H1 (cell line): Measurements from ENCODE around the gene GALNTL6. TPM values are rescaled to one million over a fixed set of nuclear protein-coding genes. Genes with fewer than 3 reads are reported as not detected.

Experiments
- CBX5 ChIP-seq: fragments of 300-800, 300-1000 bp; sonication (generic); IDR thresholded peaks from 2 replicates; pipeline ENCODE4 v1.7.1; 2016; ENCODE audit warnings: antibody characterized with exemption, low read length, low read depth
- RNF2 ChIP-seq: fragments of 200-900, 300-1000 bp; sonication (generic); IDR thresholded peaks from 2 replicates; pipeline ENCODE4 v1.7.1; 2016; ENCODE audit warnings: borderline replicate concordance, low read depth, mild to moderate bottlenecking, antibody characterized with exemption, low read length; ENCODE audit not compliant: poor library complexity, severe bottlenecking; ENCODE audit errors: missing control alignments
- polyA plus RNA-seq, 7 experiments: library from polyadenylated mRNA; depleted of rRNA in 3 of 7; stranded (reverse) in 5 of 7; unstranded in 2 of 7; fragments of >200 nt in 5 of 7; fragments of 200-250 nt in 2 of 7; gene quantifications; 1 replicate in 5 of 7; 2 replicates in 1 of 7; 4 replicates in 1 of 7; pipeline versions ENCODE4 v1.2.1 to v1.2.3, GENCODE V29; 2011 to 2013; ENCODE audit warnings: missing spikeins in 2 of 7, mixed read lengths in 2 of 7
- total RNA-seq: library from RNA; stranded (reverse); fragmentation: NEBNext Ultra II Directional; extraction: Animal tissue kit (Norgen Biotek cat#: 25700); gene quantifications from 2 replicates; pipeline ENCODE4 v1.2.1, GENCODE V29; 2021

Gene GALNTL6
- total and polyA plus RNA-seq, 2 of the 8 experiments (the other 6 are each of a cell fraction or from before 2014, with no cell fraction given) = 0.03 to 0.32 TPM

- TF ChIP-seq RNF2 = no peak
- TF ChIP-seq CBX5 = no peak
Measured at GRCh38 chr4:171891038-171891437, 77.8 kb downstream of the GALNTL6 start (continued).
